Glomerular visceral epithelial cell (primary cell): ENCODE results near the gene CTNNA2.

Experiments
- DNase-seq: peaks from one replicate; pipeline ENCODE4 v3.0.0-alpha.2; 2016; ENCODE audit errors: extremely low spot score

CTNNA2 gene

DNA sequence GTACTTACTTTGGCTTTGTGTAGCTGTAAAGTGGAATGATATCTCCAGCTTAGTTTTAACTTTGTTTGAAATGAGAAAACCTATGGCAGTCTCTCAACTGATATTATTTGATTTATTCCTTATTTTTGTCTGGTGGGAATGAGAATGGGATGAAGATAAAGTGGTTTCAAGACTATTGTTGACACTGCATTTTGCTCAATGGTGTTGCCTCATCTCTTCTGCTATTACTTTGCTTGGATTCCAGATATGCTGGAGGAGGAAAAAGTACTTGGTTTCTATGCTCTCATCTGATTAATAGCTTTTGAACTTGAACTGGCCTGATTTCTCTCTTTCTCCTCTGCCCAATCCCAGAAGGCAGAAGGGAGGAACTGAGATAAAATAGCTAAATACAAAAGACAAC lies 198.2 kb downstream of the CTNNA2 start:
- no peak for DNase-seq

- DNase-seq = peak; percentile 20
These were observed 200.4 kb downstream of the CTNNA2 start for GRCh38 chr2:79713131-79713785.

- no peak for DNase-seq
These were observed 201.4 kb downstream of the CTNNA2 start for GRCh38 chr2:79714283-79714682.

GRCh38 chr2:79715338-79715737 lies 202.5 kb downstream of the CTNNA2 start:
- no peak for DNase-seq

- DNase-seq = no peak
These were observed 203.4 kb downstream of the CTNNA2 start for GRCh38 chr2:79716266-79716665.

DNA sequence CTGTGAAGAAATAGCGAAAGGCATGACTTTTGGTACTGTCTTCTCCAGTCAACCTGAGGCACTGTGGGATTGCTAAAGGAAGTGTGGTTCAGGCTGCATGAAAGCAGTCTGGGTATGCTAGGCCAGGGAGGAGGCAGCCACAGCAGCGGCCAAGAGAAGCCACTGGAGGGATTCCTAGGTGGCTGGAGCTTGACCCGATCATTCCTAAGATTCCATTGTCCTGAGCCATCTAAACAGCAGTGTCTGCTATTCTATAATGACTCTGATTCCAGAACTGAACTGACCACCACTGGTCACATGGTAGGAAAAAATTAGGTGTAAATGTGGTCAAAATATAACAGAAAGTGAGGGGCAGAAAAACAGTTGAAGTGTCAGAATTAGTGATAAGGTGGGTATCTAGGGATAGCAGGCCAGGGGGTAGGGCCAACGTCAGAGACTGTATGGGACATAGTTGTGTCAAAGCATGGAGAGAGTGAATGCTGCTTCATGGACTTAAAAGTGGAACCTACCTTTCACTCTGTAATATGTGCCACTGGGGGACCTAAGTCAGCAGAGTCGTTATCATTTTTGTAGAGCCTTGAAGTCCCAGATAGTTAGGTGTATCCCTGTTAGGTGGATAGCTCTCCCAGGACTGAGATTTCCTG lies 204.6 kb downstream of the CTNNA2 start:
- DNase-seq = peak; percentile 94

DNA sequence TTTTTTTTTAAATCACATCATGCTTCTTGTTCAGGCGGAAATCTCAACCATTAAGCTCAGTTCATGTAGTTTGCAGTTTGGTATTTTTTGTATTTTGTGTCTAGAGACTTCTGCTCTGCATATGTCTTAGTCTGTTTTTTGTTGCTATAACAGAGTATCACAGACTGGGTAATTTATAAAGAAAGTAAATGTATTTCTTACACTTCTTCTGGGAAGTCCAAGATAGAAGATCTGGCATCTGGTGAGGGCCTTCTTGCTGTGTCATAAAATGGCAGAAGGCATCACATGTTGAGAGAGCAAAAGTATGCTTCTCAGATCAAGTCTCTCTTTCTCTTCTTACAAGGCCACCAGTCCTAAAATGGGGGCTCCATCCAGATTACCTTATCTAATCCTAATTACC lies 208.2 kb downstream of the CTNNA2 start:
- no peak for DNase-seq

DNA sequence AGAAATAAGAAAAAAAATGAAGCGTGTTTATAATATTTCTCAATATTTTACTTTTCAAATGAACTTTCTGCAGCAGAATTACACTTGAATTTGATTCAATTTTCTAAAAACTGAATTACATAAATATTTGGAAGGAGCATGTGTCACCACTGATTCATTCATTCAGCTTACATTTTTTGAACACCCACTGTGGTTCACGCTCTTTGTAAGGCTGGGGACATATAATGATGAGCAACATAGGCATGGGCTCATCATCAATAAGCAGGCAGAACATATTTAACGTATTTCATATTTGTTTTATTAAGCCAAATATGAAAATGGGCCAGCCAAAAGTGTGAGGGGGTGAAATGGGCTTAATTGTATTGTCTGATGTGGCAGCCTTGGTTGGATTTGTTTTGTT lies 209.1 kb downstream of the CTNNA2 start:
- DNase-seq = no peak

DNA sequence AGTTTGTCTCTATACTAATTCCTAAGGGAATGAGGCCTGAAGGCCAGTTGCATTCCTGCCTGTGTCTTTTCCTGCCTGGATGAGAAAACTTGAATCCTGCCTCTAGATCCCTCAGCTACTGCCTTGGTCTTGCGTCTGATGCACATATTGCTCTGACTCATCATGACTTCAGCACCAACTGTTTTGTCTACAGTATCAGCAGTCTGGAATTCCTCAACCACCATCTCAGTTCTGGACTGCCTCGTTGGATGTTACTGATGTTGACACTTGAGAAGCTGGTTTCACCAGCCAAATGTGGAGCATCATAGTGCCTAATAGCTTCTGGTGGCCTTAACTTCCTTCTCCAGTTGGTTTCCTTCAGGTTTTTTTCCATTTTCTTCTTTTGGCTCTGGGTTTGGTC lies 211.0 kb downstream of the CTNNA2 start:
- DNase-seq = peak; percentile 86

DNA sequence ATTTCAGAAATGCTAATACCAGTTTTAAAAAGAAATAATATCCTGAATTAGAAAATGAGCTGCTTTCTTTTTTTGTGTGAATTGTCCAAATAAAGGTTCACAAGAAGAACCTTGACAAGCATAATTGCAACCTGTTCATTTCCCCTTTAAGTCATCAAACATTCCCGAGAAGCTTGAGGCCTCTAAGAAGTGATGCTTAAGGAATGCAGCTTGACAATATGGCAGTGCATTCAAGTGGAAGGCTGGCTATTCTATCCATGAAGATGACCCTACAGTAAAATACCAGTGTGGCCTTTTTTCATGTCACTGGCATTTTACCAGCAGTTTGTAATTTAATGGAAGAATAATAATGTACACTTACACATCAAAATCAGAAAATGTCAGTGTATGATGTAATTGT lies 216.7 kb downstream of the CTNNA2 start:
- no peak for DNase-seq

- DNase-seq = no peak
These were observed 221.7 kb downstream of the CTNNA2 start for GRCh38 chr2:79734518-79734917.

GRCh38 chr2:79740879-79741443 lies 228.1 kb downstream of the CTNNA2 start:
- DNase-seq = no peak

DNA sequence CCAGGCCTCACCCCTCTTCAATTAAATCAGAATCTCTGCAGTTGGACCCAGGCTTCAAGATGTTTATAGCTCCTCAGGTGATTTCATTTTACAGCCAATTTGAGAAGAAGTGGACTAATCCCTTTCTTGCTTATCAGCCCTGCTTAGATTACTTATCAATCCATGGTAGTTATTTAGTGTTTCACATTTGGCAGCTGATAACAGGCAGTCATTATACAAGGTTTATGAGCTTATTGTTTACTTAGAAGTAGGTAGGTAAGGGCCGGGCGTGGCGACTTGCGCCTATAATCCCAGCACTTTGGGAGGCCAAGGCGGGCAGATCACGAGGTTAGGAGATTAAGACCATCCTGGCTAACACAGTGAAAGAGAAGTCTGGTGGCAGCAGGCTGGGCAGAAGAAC lies 237.5 kb downstream of the CTNNA2 start:
- no peak for DNase-seq

DNA sequence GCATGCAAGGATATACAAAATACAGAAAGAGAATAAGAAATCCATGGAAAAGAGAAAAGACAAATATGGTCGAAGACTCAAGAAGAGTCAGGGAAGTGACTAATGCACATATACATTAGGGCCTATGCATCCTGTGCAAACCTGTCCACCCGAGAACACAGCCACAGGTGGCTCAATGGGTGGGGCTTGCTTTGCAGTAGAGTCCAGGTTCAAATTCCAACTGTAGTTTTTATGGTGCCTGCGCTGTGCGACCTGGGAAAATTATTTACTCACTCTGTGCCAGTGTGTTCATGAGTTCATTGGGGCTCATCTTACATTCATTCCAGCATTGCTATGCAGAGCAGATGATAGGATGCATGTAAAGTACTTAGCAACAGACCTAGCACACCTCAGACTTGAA lies 244.7 kb downstream of the CTNNA2 start:
- DNase-seq = no peak

- no peak for DNase-seq
These were observed 245.2 kb downstream of the CTNNA2 start for GRCh38 chr2:79758042-79758441.

- DNase-seq = no peak
These were observed 246.0 kb downstream of the CTNNA2 start for GRCh38 chr2:79758749-79759282.

GRCh38 chr2:79770926-79771325 lies 258.1 kb downstream of the CTNNA2 start:
- no peak for DNase-seq

DNA sequence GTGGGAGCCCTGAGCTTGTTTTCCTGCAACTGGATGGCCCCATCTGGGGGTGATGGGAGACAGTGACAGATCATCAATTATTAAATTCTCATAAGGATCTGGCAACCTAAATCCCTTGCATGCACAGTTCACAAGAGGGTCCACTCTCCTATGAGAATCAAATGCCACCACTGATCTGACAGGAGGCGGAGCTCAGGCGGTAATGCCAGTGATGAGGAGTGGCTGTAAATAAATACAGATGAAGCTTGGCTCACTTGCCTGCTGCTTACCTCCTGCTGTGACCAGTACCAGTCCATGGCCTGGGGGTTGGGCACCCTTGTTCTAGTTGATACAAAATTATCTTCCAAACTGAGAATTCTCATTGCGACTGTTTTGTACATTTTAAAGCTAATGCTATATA lies 258.6 kb downstream of the CTNNA2 start:
- DNase-seq = no peak

DNA sequence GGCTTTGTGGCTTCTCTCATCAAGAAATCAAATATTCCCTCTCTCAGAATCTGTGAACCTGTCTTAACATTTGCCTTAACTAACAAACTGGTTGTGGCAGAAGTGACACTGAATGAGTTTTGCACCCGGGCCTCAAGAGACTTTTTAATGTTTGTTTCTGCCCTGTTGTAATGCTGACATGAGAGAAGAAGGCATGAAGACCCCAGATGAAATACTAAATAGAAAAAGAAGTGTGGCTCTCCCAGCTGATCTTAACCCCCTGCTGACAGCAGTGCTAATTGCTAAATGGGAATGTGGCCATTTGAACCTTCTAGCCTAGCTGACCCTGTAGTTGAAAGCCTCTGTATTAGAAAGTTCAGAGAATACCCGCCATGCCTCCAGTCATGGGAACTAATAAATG lies 261.2 kb downstream of the CTNNA2 start:
- DNase-seq = no peak

GRCh38 chr2:79776461-79776860 lies 263.6 kb downstream of the CTNNA2 start:
- DNase-seq = no peak

DNA sequence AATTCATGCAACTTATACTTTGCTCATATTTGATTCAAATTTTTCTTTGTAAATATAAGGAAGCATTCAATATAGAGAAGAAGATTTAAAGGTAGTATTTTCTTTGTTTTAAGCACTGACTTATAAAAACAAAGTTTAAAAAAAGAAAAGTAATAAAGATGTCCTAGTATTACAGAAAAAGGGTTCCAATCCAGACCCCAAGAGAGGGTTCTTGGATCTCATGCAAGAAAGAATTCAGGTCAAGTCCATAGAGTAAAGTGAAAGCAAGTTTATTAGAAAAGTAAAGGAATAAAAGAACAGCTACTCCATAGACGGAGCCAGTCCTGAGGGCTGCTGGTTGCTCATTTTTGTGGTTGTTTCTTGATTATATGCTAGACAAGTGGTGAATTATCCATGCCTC lies 267.9 kb downstream of the CTNNA2 start:
- no peak for DNase-seq

- no peak for DNase-seq
These were observed 270.0 kb downstream of the CTNNA2 start for GRCh38 chr2:79782576-79783452.
